Activated CD4-positive, alpha-beta memory T cell treated with anti-CD3 and anti-CD28 coated beads for 36 hours (primary cell): ENCODE results near the gene IL10RB. TPM values are rescaled to one million over a fixed set of nuclear protein-coding genes. Genes with fewer than 3 reads are reported as not detected.

ENCODE experiments used
- CTCF ChIA-PET: fragments of 350-600 bp; sonication (Branson Sonifier 250); formaldehyde crosslinking; loops from one replicate; lab custom pipeline; 2021; ENCODE audit warnings: antibody characterized with exemption, inconsistent platforms; lab: Charles Lee
- POLR2A ChIA-PET: fragments of 350-600 bp; sonication (Branson Sonifier 250); formaldehyde crosslinking; loops from one replicate; lab custom pipeline; 2021; ENCODE audit warnings: antibody characterized with exemption; lab: Charles Lee
- DNase-seq: peaks from one replicate; pipeline ENCODE4 v3.0.0-alpha.2; 2020
- H3K27ac Mint-ChIP-seq: one replicate; pipeline ENCODE4 v1.8.0; 2021; ENCODE audit warnings: mixed read lengths
- H3K27me3 Mint-ChIP-seq: one replicate; pipeline ENCODE4 v1.8.0; 2021; ENCODE audit warnings: mixed read lengths
- H3K36me3 Mint-ChIP-seq: one replicate; pipeline ENCODE4 v1.8.0; 2021; ENCODE audit warnings: mixed read lengths
- H3K4me1 Mint-ChIP-seq: one replicate; pipeline ENCODE4 v1.8.0; 2021; ENCODE audit warnings: low read depth, mixed read lengths
- H3K4me3 Mint-ChIP-seq: one replicate; pipeline ENCODE4 v1.8.0; 2021; ENCODE audit warnings: mild to moderate bottlenecking, mixed read lengths
- H3K9me3 Mint-ChIP-seq: one replicate; pipeline ENCODE4 v1.8.0; 2021; ENCODE audit warnings: mixed read lengths
- intact Hi-C: fragments of 100-400 bp; cut with micrococcal nuclease; formaldehyde crosslinking; loops from one replicate; pipeline ENCODE4 v1.15.1; 2023
- total RNA-seq, 2 experiments: library from RNA; stranded (reverse); gene quantifications; one replicate each; pipeline ENCODE4 v1.2.3, GENCODE V29; 2021

Gene IL10RB
- total RNA-seq, 2 experiments from 2014 or later: 31.3 to 32.5 TPM

DNA sequence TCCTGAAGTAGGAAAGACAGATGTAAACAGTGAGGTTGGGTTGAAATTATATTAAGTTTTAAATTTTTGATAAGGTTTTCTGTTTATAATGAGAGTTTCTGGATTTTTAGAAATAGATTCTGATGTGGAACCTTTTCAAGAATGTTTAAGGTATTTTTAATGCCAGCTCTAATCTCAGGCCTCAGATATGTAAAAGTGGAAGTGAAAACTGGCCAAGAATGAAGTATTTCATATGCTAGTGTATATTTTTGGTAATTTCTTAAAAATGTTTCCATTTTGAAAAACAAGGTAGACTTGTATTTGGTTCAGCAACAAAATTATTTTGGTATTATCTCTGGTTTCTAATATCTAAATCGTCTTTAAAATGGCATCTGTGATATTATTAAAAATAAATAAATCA, 73.0 kb downstream of the IL10RB start:
- H3K36me3 Mint-ChIP-seq: peaks cover 16% of the 10 kb centered on the region
- CTCF ChIA-PET: interaction anchor here (1.0 to 1.6 kb wide), 6 partner anchors 8 to 139 kb away, joined by 3 to 5 read pairs (median 4); no protein-coding TSS in a partner anchor

DNA sequence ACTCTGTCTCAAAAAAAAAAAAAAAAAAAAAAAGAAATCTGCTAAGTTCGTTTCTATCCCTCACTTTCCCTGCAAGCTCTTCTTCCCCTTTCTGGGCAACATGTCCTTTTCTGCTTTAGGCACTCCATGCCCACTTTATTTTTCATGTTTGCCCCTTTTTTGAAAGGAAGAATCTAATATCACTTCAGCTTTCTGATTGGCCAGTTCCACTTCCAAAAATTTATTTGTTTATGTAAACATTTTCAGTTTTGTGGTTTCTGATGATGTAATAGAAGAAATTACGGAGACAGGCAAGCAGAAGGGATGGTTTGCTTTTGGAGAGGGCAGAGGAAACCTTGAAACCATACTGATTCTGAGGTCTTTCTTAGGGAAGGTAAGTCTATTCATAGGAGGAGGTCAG, 73.8 kb downstream of the IL10RB start:
- Mint-ChIP-seq H3K9me3 (no peaks in the 10 kb centered on the region), H3K36me3 (peaks cover 17% of the 10 kb centered on the region), H3K4me3 (no peak overlapping the region), H3K27me3 (no peaks in the 10 kb centered on the region), H3K27ac (no peak overlapping the region), H3K4me1 (peaks cover 9% of the 10 kb centered on the region)
- CTCF ChIA-PET: interaction anchor here (0.6 to 2.0 kb wide), 6 partner anchors 21 to 140 kb away, joined by 3 to 9 read pairs (median 4); no protein-coding TSS in a partner anchor
- intact Hi-C loops: no loop called here
- DNase-seq: no peak
- POLR2A ChIA-PET: interaction anchor here (1.9 kb wide), 1 partner anchor 8 kb away, joined by 6 read pairs; no protein-coding TSS in a partner anchor

More for the DNA sequence above, 73.0 kb downstream of the IL10RB start:
- Mint-ChIP-seq H3K27me3 (no peaks in the 10 kb centered on the region), H3K4me1 (peaks cover 17% of the 10 kb centered on the region), H3K4me3 (no peak overlapping the region), H3K9me3 (no peaks in the 10 kb centered on the region), H3K27ac (no peak overlapping the region)
- intact Hi-C loops: no loop called here
- POLR2A ChIA-PET: interaction anchor here (1.0 to 1.9 kb wide), 2 partner anchors 8 to 81 kb away, joined by 3 to 6 read pairs; no protein-coding TSS in a partner anchor
- DNase-seq: no peak

DNA sequence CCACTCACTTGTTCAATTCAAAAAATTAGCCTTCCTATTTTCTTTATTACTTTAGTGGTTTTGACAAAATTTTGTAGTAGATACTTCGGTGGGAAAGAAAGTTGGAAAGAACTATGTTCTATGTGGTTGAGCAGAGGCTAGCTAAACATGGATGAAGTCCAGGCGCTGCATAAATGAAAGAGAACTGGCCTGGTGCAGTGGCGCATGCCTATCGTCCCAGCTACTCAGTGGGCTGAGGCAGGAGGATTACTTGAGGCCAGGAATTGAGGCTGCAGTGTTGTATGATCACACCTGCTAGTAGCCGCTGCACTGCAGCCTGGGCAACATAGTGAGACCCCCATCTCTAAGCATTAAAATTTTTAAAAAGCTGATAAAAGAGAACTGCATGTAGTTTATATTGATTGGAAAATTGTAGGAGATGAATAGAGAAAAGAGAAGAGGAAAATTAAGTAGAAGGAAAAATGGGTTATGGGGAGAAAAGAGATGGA, 79.6 kb downstream of the IL10RB start:
- Mint-ChIP-seq H3K36me3 (peaks cover 20% of the 10 kb centered on the region), H3K9me3 (no peaks in the 10 kb centered on the region), H3K27me3 (no peaks in the 10 kb centered on the region), H3K4me1 (peaks cover 5% of the 10 kb centered on the region), H3K4me3 (no peak overlapping the region), H3K27ac (no peak overlapping the region)
- intact Hi-C loops: no loop called here
- POLR2A ChIA-PET: interaction anchor here (0.6 kb wide), 1 partner anchor 150 kb away, joined by 3 read pairs; no protein-coding TSS in a partner anchor
- CTCF ChIA-PET: interaction anchor here (1.9 to 3.6 kb wide), 4 partner anchors 11 to 149 kb away, joined by 6 to 24 read pairs (median 9); no protein-coding TSS in a partner anchor
- DNase-seq: no peak

Other genes with a start within 250 kb of the IL10RB start
- not detected for gene OLIG2, start 240.4 kb upstream of the IL10RB start, total RNA-seq
- not detected for gene OLIG1, start 196.2 kb upstream of the IL10RB start, total RNA-seq
- gene IFNAR2, start 36.4 kb upstream of the IL10RB start, total RNA-seq: 10 to 100 TPM; 29.9 to 30.1 TPM
- 10 to 100 TPM; 28.0 to 32.0 TPM for gene IFNAR1, start 58.6 kb downstream of the IL10RB start, total RNA-seq
- 10 to 100 TPM; 14.3 to 17.0 TPM for gene IFNGR2, start 137.0 kb downstream of the IL10RB start, total RNA-seq
- gene TMEM50B, start 213.6 kb downstream of the IL10RB start, total RNA-seq: 10 to 100 TPM; 18.6 to 21.8 TPM
- gene DNAJC28, start 225.3 kb downstream of the IL10RB start, total RNA-seq: under 1 TPM; 0.67 to 0.75 TPM